ENCODE measurements around the gene ABHD6. TPM values are rescaled to one million over a fixed set of nuclear protein-coding genes. Genes with fewer than 3 reads are reported as not detected.

Gene ABHD6
- total RNA-seq, 1 donor from 2014 or later = 3.9 TPM

DNA sequence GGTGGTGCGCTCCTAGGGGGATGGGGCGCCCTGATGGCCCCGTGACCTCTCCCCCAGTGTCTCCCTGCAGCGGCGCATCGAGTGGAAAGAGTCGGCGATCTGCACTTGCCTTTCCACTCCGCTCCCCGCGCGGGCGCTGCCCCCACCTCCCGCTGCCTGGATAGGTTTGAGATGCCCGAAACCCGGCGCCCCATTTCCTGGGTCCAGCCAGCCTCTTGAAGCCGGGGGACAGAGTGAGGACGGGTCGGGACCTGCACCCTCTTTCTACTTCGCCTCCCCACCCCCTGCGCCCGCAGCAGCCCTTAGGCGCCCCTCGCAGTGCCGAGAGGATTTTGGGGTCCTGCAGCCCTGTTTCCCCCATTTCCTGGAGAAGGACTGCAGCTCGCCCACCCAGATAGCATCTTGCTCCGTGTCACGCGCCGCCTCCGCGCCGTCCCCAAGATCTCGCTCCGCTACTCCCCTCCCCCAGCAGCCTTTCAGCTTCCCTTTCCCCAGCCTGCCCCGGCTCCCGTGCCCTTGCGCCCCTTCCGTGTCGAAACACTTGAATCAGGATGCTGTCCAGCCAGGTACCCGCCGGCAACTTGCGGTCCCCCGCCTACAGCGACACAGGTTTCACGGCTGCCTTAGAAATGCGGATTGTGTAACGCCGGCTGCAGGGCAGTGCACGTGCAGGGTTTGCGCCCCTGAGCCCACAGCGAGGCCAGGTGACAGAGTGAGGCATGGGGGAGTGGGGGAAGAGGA lies 519 bp downstream of the ABHD6 start:
- Histone ChIP-seq H3K9ac (ENCODE audit: low read length) (peak overlapping the region; percentile 82), H4K20me1 (ENCODE audit: insufficient read depth, low read length) (peaks cover 9% of the 10 kb centered on the region)

GRCh38 chr3:58238830-58239229 lies 1.2 kb downstream of the ABHD6 start:
- FAIRE-seq = no peak
- H3K4me2 ChIP-seq (ENCODE audit: low read length) = peak overlapping the region; percentile 100
- peaks cover 32% of the 10 kb centered on the region for H3K27me3 Mint-ChIP-seq (ENCODE audit: low read depth, unreplicated experiment)

More for the DNA sequence above, 519 bp downstream of the ABHD6 start:
- Histone ChIP-seq H3K4me1 (ENCODE audit: insufficient read depth, low read length) (peaks cover 8% of the 10 kb centered on the region), H3K4me2 (ENCODE audit: low read length) (peak overlapping the region; percentile 100), H3K4me3 (ENCODE audit: insufficient read depth, low read depth, low read length) (peak overlapping the region; percentile 84), H2AFZ (ENCODE audit: low read depth, low read length) (peak overlapping the region; percentile 82), H3K27ac (ENCODE audit: low read depth, low read length) (no peak overlapping the region), H3K36me3 (ENCODE audit: insufficient read depth, low read length) (no peaks in the 10 kb centered on the region), H3K9me3 (ENCODE audit: insufficient read depth, low read depth, low read length) (no peaks in the 10 kb centered on the region), H3K27me3 (ENCODE audit: insufficient read depth, low read length) (peaks cover 7% of the 10 kb centered on the region), H3K79me2 (ENCODE audit: insufficient read depth, low read length) (no peaks in the 10 kb centered on the region)
- H3K4me1 Mint-ChIP-seq (ENCODE audit: low read depth, unreplicated experiment) = peaks cover 3% of the 10 kb centered on the region
- peaks cover 36% of the 10 kb centered on the region for H3K27me3 Mint-ChIP-seq (ENCODE audit: low read depth, unreplicated experiment)
- no peaks in the 10 kb centered on the region for H3K36me3 Mint-ChIP-seq (ENCODE audit: low read depth, unreplicated experiment)
- H3K9me3 Mint-ChIP-seq (ENCODE audit: unreplicated experiment) = no peaks in the 10 kb centered on the region
- TF ChIP-seq, protein P1, sequence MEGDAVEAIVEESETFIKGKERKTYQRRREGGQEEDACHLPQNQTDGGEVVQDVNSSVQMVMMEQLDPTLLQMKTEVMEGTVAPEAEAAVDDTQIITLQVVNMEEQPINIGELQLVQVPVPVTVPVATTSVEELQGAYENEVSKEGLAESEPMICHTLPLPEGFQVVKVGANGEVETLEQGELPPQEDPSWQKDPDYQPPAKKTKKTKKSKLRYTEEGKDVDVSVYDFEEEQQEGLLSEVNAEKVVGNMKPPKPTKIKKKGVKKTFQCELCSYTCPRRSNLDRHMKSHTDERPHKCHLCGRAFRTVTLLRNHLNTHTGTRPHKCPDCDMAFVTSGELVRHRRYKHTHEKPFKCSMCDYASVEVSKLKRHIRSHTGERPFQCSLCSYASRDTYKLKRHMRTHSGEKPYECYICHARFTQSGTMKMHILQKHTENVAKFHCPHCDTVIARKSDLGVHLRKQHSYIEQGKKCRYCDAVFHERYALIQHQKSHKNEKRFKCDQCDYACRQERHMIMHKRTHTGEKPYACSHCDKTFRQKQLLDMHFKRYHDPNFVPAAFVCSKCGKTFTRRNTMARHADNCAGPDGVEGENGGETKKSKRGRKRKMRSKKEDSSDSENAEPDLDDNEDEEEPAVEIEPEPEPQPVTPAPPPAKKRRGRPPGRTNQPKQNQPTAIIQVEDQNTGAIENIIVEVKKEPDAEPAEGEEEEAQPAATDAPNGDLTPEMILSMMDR (IDR thresholded peaks at IDR 0.05; ENCODE audit: insufficient read depth, low read depth, low read length) = no peak
- TF ChIP-seq EZH2 (IDR thresholded peaks at IDR 0.05; ENCODE audit: insufficient read depth, low read length) = no peak
- peak overlapping the region; percentile 18 for H3K27ac Mint-ChIP-seq (ENCODE audit: unreplicated experiment)
- H3K4me3 Mint-ChIP-seq (ENCODE audit: unreplicated experiment) = peak overlapping the region; percentile 89
- DNase-seq (ENCODE audit: low read depth) (no peak), FAIRE-seq (no peak)

More at GRCh38 chr3:58238830-58239229, 1.2 kb downstream of the ABHD6 start:
- H3K27ac ChIP-seq (ENCODE audit: low read depth, low read length) = no peak overlapping the region
- peaks cover 10% of the 10 kb centered on the region for H4K20me1 ChIP-seq (ENCODE audit: insufficient read depth, low read length)
- no peaks in the 10 kb centered on the region for H3K9me3 Mint-ChIP-seq (ENCODE audit: unreplicated experiment)
- peaks cover 3% of the 10 kb centered on the region for H3K4me1 Mint-ChIP-seq (ENCODE audit: low read depth, unreplicated experiment)
- no peak overlapping the region for H2AFZ ChIP-seq (ENCODE audit: low read depth, low read length)
- TF ChIP-seq, protein P1 (IDR thresholded peaks at IDR 0.05; ENCODE audit: insufficient read depth, low read depth, low read length) = no peak
- TF ChIP-seq EZH2 (IDR thresholded peaks at IDR 0.05; ENCODE audit: insufficient read depth, low read length) = no peak
- H3K27me3 ChIP-seq (ENCODE audit: insufficient read depth, low read length) = peaks cover 5% of the 10 kb centered on the region
- H3K4me3 ChIP-seq (ENCODE audit: insufficient read depth, low read depth, low read length) = peak overlapping the region; percentile 84
- no peaks in the 10 kb centered on the region for H3K36me3 Mint-ChIP-seq (ENCODE audit: low read depth, unreplicated experiment)
- no peak overlapping the region for H3K27ac Mint-ChIP-seq (ENCODE audit: unreplicated experiment)
- H3K79me2 ChIP-seq (ENCODE audit: insufficient read depth, low read length) = no peaks in the 10 kb centered on the region
- no peaks in the 10 kb centered on the region for H3K36me3 ChIP-seq (ENCODE audit: insufficient read depth, low read length)
- H3K4me1 ChIP-seq (ENCODE audit: insufficient read depth, low read length) = peaks cover 8% of the 10 kb centered on the region
- peak overlapping the region; percentile 89 for H3K4me3 Mint-ChIP-seq (ENCODE audit: unreplicated experiment)
- no peak for DNase-seq (ENCODE audit: low read depth)
- H3K9ac ChIP-seq (ENCODE audit: low read length) = no peak overlapping the region
- no peaks in the 10 kb centered on the region for H3K9me3 ChIP-seq (ENCODE audit: insufficient read depth, low read depth, low read length)
